22Rv1 (cell line): Measurements from ENCODE around the gene CDC42EP1.
"Not testable (repeated sequence)": the region's sequence is repeated elsewhere in the genome, so short reads cannot be mapped to it uniquely, and the experiment has no call there.

Source experiments
- H3K27ac ChIP-seq: fragments of 450-650 bp; 2 replicates; pipeline ENCODE4 v1.5.1; 2017
- CTCF ChIP-seq: fragments of 450-650 bp; IDR thresholded peaks from 2 replicates; pipeline ENCODE4 v1.5.1; 2017; ENCODE audit warnings: mild to moderate bottlenecking
- ZFX ChIP-seq: fragments of 450-650 bp; IDR thresholded peaks from 2 replicates; pipeline ENCODE4 v1.6.1; 2017; ENCODE audit warnings: antibody characterized with exemption, borderline replicate concordance

Gene CDC42EP1

DNA sequence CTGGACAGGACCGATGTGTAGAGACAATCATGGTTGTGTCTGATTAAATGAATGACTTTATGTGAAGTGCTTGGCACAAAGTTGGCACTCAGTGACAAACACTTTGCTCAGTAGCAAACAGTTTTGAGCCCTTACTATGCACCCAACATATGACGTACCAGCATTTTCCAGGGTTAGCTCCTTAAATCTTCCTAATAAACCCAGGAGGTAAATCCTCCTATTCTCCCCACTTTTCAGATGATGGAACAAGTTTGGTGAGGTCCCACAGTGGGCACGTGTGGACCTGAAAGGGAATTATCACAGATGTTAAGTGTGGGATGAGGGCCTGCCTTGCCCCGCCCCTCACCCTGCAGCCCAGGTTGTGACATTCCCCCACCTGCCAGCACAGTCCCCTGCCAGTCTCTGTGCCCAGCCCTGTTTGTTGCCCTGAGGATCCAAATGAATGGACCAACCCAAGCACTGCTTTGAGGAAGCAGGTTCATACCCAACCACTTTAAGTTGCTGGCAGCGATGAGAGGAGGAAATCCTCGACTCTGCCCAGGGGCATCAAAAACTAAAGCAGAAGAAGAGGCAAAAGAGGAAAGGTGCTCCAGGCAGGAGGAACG, 34.4 kb upstream of the CDC42EP1 start:
- no peak overlapping the region for H3K27ac ChIP-seq
- TF ChIP-seq ZFX (no peak), CTCF (no peak)

GRCh38 chr22:37526376-37526775, 33.9 kb upstream of the CDC42EP1 start:
- H3K27ac ChIP-seq, result no peak overlapping the region
- TF ChIP-seq ZFX (no peak), CTCF (no peak)

DNA sequence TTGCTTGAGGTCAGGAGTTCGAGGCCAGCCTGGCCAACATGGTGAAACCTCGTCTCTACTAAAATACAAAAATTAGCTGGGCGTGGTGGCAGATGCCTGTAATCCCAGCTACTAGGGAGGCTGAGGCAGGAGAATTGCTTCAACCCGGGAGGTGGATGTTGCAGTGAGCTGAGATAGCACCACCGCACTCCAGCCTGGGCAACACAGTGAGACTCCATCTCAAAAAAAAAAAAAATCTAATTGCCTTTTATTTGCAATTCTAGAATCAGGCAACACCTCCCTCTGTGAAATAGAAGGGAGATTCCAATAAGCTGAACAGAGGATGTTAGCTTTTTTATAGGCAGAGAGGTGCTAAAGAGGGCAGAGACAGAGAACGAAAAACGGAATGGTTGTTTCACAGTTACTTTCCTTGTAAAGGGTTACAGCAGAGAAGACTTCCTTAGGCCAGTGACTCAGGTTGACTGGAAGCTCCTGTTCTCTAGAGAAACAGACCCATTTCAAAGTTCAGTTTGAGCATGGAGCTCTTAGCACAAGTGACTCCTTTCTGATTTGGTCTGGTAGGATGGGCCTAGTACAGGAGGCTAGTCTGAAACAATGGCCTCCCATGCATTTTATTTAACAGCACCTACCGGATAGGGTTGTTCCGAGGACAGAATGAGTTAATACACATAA, 33.1 kb upstream of the CDC42EP1 start:
- not testable (repeated sequence) for H3K27ac ChIP-seq

GRCh38 chr22:37527952-37528351, 32.3 kb upstream of the CDC42EP1 start:
- not testable (repeated sequence) for H3K27ac ChIP-seq

- TF ChIP-seq ZFX, result no peak
- TF ChIP-seq CTCF, result no peak
- H3K27ac ChIP-seq, result peak overlapping the region; percentile 40
Measured at GRCh38 chr22:37529652-37530345, 30.5 kb upstream of the CDC42EP1 start.

DNA sequence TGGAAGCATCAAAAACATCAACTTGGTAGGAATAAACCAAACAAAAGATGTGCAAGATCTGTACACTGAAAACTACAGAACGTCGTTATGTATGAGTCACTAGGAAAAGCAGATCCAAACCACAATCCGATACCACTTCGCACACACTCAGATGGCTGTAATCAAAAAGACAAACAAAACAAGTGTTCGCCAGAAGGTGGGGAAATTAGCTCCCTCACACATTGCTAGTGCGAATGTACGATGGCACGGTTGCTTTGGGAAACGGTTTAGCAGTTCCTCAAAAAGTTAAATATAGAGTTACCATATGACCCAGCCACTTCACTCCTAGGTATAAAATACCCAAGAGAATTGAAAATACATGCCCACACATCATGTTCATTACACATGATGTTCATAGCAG, 26.3 kb upstream of the CDC42EP1 start:
- no peak overlapping the region for H3K27ac ChIP-seq
- TF ChIP-seq ZFX (no peak), CTCF (no peak)

DNA sequence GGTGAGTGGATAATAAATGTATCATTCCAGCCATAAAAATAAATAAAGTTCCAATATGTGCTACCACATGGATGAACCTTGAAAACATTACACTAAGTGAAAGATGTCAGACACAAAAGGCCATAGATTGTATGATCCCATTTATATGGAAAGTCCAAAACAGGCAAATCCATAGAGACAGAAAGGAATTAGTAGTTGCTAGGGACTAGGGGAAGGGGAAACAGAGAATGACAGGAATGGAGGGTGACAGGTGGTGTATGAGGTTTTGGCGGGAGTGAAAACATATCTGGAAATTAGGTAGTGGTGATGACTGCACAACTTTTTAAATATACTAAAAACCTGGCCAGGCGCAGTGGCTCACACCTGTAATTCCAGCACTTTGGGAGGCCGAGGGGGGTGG, 25.8 kb upstream of the CDC42EP1 start:
- TF ChIP-seq CTCF, result no peak
- no peak for TF ChIP-seq ZFX
- no peak overlapping the region for H3K27ac ChIP-seq

GRCh38 chr22:37535159-37535558, 25.1 kb upstream of the CDC42EP1 start:
- no peak overlapping the region for H3K27ac ChIP-seq
- TF ChIP-seq CTCF (no peak), ZFX (no peak)
